CD4-positive, alpha-beta T cell treated with Interleukin-15 for 4 hours (primary cell): Measurements from ENCODE around the gene EVA1B.
A peak's percentile ranks its signal among the peaks of the same experiment; 100 is the strongest.

Experiments
- DNase-seq: peaks from one replicate; pipeline ENCODE4 v3.0.0-alpha.2; 2020; ENCODE audit warnings: low spot score

Gene EVA1B

DNA sequence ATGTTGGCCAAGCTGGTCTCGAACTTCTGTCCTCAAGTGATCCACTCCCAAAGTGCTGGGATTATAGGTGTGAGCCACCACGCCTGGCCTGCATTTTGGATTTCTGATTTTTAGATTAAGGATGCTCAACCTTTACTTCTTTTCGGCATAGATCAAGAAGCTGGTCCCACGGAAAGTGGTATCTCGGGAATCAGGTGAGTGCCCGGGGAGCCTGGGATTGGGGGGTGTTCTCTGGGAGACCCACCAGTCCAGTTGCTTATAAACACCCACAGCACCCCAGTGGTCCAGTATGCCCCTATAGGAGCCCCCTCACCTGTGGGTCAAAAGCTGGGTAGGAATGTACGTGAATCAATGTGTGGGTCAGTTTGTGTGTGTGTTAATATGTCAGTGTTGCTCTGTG, 14.0 kb downstream of the EVA1B start:
- no peak for DNase-seq

DNA sequence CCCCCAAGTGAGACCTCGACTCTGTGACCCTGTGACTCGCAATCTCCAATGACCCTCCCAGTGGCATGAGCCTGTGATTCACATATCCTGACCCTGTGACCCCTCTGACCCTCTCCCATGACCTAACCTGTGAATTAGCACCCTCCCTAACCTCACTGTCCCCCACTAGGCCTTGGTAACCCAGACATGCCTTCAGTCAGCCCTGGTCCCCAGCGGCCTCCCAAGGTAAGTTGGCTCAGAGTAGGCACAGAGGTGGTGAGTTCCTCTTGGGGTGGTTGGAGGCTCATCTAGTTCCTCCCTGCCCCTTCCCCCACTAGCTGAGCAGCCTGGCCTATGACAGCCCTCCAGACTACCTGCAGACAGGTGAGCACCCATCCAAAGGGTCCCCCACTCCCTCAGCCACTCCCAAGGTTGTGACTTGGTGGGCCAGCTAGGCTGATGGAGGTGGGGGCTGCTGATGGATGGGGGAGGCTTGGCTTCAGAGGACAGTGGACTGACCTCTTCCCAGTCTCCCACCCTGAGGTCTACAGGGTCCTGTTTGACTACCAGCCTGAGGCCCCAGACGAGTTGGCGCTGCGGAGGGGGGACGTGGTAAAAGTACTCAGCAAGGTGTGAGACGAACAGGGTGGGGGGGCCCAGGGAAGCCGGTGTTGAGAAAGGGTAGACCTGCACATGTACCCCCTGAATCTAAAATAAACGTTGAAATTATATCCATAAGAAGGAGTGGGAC, 15.7 kb downstream of the EVA1B start:
- DNase-seq, result no peak

DNA sequence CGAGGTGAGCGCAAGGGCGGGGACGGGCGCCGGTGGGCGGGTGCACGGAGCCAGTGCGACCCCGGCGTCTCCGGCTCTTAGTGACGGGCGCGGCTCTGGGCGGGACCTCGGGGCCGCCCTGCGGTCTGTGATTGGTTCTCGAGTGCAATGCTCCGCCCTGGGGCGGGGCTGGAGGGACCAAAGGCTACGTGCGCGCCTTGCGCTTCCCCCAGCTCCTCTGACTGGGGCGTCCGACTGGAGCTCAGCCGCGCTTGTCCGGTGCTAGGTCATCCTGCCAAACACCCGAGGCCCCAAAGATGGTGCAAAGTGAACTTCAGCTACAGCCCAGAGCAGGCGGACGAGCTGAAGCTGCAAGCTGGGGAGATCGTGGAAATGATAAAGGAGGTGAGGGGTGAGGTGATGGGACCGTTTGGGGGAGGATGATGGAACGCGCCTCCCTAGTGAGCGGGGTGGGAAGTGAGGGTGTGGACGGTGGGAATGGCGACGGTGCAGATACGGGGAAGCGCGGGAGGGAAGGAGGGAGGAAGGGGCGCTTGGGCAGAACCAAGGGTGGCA, 16.5 kb downstream of the EVA1B start:
- peak; percentile 94 for DNase-seq

DNA sequence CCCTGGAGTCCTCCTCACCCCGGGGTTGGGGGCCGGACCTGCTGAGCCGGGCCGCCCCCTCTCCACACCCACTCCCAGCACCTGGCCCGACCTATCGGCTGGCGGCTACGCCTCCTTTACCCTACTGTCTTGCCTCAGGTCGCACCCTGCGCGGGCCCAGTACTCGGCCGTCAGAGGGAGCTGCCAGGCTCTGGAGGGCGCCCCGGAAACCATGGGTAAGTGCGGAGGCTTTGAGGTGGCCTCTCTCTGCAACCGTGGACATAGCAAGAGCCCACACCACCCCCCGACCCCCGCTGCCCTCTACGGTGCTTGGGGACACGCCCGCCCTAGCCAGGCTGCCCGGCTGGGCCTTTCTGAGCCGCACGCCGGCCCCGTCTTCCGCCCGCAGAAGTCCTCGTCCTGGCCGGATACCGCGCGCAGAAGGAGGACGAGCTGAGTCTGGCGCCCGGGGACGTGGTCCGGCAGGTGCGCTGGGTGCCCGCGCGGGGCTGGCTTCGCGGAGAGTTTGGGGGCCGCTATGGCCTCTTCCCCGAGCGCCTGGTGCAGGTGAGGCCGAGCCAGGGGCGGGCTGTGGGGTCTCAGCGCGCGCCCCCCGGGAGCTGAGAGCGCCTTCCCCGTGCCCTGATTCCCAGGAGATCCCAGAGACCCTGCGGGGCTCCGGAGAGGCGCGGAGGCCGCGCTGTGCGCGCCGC, 17.1 kb downstream of the EVA1B start, which contains the start of gene SH3D21:
SH3D21 (plus strand) TSS at position 159 of the 692 bp plus-strand sequence; CDS start at position 212, 53 bp downstream.
- DNase-seq, result peak; percentile 37

DNA sequence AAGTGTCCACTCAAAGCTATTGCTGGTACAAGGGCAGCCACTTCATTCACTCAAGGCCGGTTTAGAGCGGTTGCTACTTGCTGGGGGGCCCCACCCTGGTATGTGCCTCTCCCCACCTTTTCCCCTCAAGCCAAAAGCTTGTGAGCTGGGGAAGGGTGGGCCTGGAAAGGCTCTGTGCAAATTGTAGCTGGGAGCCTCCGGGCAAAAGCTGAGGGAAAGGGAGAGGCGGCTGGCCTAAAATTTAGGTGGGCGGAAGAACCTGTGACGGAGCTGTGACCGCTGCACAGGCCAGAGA, 17.6 kb downstream of the EVA1B start:
- no peak for DNase-seq

DNA sequence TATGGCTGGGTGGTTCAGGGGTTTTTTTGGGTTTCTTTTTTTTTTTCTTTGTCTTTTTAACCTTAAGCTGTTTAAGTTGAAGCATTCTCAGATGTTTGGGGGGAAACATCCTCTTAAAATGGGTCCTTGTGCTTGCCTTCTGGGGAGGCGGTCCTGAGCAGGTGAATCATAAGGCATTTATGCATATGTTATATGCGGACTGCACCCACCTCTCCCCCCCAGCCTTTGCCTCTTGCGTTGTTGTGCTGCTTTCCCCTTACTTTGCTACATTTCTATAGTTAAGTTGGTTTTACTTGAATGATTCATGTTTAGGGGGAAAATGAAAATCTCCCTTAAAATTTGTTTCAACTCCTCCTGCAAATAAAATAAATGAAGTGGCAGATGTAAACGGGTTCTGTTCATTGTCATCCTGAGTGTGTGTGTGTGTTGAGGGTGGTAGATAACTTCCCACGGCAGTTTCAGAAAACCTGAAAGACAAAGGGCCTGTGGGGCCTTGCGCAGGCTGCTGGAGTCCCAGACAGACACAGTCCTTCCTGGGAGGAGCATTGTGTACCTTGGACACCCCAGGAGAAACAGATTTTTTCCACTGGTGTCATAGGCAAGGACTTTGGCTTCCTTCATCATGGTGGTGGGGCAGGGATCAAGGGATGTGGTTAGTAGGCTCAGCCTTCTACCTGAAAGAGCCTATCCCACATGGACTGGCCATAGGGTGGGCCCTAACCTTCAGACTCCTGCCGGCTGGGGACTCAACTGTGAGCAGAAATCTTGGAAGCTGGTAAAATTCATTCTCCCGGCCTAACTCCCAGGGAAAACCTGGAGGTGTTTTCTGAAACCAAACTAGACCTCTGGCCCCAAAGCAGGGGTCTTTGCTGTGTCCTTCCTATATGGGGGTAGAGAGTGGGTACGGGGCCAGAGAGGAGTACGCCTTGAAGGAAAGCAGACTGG, 18.2 kb downstream of the EVA1B start:
- no peak for DNase-seq

DNA sequence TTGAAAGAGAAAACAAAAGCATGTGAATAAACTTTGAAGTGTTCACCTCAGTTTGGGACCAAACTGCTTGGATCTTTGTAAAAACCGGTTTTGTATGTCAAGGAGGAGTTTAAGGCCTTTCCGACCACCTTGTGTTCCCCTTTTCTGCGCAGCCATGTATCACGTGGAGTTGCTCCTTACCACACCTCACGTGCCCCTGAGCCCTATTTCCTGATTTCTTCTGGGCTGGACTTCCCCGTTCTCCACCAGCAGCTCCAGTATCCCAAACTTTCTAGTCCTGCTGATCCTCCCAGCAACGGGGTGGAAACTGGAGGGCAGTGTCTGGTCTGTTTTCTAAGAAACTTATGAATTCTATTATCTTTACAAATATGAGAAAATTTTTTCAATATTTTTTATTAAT, 18.9 kb downstream of the EVA1B start:
- no peak for DNase-seq

DNA sequence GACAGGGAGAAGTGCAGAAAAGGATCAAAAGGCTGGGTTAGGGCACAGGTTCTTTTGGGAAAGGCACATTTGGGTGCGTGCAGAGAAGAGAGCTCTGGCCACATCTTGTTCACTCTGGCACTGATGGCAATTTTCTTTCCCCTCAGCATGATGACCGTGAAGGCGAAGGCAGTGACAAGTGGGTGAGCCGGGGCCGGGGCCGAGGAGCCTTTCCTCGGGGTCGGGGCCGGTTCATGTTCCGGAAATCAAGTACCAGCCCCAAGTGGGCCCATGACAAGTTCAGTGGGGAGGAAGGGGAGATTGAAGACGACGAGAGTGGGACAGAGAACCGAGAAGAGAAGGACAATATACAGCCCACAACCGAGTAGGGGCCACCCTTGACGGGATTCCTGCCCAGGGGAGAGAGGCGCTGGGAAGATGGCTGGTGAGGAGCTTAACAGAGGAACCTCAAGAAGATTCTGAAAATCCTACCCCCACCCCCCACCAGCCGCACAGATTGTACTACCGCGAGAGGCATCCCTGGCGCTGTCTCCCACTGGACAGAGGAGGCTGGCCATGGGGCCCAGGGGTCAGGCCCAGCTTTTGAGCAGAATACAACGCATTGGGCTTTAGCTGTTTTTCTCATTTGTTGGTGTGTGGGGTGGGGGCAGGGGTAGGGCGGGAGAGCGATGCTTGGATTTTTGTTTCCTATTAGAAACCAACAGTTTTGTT, 19.6 kb downstream of the EVA1B start:
- no peak for DNase-seq

DNA sequence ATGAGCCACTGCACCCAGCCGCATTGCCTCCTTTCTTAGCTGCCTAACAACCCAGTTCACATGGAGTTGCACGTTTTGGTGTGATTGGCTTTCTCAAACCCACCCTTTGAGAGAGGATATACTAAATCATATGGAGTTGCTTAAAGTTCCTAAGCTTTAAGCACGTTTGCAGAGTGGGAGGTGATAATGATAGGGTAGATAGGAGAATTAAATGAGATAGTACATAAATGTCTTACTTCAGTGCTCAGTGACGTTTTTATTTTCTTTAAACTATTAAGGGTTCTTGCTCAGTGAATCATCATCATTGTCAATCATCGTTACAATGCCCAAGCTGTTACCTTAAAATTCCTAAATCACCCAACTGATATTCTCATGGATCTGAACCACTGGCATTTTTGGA, 20.2 kb downstream of the EVA1B start:
- no peak for DNase-seq

DNA sequence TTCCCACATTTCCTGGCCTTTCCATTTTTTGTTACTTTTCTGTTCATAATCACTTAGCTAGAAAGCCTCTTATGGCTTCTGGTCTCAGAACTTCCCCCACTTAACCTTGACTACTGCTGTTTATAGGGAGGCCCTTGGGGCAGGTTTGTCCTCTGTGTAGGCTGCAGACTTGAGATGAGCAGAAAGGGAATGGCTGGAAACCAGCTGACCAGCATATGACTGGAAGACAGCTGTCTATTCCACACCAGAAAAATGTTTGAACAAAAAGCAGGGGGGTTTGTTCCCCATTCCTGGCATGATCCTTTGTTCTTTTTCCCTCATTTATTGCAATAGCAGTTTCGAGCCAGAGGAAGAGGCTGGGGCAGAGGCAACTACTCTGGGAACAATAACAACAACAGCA, 22.2 kb downstream of the EVA1B start:
- DNase-seq, result no peak

DNA sequence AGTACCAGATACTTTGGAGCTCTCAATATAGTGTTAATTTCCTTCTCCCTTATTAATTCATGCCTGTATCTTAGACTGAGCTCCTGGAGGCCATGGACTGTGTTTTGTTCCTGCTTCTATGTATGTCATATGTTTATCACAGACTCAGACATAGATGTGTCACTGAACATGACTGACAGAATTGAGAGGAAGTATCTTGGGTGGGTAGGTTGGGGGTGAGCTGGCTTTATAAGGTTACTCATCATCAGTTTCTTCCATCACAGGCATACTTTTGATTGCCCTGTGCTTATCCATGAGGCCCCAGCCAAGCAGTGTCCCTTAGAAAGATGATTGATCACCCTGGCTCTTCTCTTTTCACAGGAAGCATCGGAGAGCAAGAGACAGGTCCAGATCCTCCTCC, 22.9 kb downstream of the EVA1B start:
- DNase-seq, result no peak

DNA sequence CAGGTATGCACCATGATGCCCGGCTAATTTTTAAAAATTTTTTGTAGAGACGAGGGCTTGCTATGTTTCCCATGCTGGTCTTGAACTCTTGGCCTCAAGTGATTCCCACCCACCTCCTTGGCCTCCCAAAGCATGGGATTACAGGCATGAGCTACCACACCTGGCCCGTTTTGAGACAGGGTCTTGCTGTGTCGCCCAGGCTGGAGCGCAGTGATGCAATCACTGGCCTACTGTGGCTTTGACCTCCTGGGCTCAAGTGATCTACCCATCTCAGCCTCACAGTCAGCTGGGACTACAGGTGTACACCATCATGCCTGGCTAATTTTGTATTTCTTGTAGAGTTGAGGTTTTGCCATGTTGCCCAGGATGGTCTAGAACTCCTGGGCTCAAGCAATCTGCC, 24.8 kb downstream of the EVA1B start:
- DNase-seq, result no peak

DNA sequence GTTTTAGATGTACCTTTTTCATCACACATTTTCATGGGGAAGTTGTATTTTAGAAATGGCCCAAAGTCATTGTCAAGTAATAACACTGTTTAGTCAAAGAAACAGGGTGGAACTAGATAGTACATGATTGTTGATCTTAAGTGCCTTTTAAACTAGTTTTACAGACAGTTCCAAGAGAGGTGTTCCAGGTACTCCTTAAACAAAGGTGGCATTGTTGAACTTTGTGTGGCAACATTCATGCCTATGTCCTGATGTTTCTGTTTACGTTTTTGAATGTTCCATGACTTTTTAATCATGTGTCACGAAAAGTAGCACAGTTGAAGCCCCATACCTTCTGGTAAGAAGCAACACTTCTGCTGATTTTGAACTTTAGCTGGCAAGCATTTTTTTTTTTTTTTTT, 26.4 kb downstream of the EVA1B start:
- DNase-seq, result no peak

DNA sequence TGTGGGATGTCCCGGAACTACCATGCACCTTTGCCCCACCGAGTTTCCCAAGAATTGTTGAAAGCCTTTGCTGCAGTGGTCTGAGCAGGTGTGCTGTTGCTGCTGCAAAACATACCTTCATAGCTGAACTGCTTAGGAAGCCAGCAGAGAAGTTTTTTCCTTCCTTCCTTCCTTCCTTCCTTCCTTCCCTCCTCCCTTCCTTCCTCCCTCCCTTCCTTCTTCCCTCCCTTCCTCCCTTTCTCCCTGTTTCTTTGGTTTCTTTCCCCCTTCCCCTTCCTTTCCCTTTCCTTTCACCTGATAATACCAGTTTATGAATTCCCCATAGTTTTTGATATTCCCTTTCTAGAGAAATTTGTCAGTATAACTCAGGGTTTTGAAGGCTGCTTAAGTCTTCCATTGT, 28.1 kb downstream of the EVA1B start:
- DNase-seq, result no peak

DNA sequence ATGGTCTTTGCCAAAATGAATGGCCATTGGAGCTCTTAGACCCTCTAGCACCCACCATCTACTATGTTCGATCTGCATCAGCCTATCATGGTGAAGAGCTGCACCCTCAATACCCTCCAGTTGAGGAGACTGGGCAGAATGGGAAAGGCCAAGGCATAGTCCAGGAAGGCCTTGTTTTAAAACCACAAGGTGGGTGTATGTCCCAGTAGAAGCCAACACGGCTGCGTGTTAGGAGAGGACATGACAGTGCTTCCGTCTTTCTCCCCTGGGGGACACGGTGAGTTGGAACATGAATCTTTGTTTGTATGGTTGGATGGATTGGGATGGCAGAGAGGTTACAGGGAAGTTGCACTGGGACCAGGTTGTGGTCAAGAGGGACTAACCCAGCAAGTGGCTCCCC, 35.9 kb downstream of the EVA1B start:
- DNase-seq, result no peak

DNA sequence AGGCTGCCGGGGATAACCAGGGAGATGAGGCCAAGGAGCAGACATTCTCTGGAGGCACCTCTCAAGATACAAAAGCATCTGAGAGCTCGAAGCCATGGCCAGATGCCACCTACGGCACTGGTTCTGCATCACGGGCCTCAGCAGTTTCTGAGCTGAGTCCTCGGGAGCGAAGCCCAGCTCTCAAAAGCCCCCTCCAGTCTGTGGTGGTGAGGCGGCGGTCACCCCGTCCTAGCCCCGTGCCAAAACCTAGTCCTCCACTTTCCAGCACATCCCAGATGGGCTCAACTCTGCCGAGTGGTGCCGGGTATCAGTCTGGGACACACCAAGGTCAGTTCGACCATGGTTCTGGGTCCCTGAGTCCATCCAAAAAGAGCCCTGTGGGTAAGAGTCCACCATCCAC, 36.6 kb downstream of the EVA1B start:
- DNase-seq, result no peak

DNA sequence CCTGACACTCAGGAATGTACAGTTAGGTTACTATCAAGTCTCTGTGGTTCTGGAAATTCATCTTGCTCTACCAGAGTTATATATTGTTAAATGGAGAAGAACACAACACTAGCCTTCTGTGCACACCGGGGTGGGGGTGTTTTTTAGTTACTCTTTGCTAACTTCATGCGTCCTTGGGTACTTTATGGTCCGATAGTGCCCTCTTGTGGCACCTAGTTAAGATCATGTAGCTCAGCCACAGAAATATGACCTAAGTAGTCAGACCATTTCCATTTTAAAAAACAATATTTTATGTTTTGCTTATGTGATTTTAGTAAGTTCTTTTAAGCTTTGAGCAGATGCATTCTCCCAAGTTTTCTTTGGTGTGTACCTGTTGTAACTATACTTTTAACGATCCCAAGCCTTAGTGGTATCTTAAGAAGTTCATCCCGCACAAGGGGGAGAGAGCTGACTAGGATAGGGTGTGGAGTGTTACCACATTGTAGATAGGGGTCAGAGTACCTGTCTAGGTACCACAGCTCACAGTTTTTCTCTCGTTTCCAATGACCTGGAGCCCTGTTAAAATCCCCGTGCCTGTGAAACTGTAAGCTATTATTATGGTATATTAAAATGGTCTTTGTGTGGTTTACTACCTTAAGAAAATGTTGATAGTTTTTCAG, 37.9 kb downstream of the EVA1B start:
- peak; percentile 78 for DNase-seq

DNA sequence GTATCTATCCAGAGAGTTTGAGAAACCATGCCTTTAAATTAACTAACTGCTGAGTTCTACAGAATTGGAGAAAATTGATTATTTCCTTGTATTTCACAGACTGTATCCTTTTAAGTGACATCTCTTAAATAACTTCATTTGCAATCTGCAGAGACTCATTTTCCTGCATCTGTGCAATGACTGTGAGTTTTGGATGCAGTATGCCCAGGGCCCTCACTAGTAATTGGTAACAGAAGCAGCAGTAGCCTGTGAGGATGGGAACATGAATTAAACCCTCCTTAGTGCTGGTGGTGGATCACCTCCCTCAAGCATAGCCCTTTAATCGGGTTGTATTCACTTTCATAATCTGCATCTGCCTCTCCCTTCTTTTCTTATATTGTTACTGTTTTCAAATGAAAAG, 38.9 kb downstream of the EVA1B start:
- no peak for DNase-seq

DNA sequence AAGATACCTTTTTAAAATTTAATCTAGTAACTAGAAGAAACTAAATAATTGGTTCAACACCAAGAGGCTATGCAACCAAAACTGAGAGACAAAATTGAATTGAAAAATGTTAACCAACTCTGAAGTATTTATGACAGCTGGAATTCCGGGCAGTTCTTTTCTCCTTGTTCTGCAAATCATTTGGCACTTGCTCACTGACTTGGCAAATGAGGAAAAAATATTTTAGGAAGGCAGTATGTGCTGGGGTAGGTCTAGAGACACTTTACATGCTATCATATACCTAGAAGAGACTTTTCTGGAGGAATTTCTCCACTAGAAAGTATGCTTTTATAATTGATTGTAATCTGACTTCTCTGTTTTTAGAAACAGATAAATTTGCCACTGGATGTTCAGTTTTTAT, 39.4 kb downstream of the EVA1B start:
- DNase-seq, result no peak

DNA sequence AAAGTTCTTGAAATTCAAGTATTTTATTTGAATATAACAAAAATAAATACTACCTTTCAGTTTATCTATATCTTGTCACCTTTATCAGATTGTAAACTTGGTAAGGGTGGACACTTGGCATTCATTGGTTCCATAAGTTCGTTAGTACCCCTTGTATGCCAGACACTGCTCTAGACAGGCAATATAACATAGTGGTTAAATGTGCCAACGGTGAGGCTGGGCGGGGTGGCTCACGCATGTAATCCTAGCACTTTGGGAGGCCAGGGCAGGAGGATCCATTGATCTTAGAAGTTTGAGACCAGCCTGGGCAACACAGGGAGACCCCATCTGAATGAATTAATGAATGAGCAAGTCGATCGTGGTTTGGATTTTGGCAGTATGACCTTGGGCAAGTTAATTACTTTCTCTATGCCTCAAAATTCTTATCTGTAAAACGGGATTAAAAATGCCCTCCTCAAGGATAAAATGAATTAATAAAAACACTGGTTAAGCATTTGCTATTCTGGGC, 43.6 kb downstream of the EVA1B start:
- no peak for DNase-seq

DNA sequence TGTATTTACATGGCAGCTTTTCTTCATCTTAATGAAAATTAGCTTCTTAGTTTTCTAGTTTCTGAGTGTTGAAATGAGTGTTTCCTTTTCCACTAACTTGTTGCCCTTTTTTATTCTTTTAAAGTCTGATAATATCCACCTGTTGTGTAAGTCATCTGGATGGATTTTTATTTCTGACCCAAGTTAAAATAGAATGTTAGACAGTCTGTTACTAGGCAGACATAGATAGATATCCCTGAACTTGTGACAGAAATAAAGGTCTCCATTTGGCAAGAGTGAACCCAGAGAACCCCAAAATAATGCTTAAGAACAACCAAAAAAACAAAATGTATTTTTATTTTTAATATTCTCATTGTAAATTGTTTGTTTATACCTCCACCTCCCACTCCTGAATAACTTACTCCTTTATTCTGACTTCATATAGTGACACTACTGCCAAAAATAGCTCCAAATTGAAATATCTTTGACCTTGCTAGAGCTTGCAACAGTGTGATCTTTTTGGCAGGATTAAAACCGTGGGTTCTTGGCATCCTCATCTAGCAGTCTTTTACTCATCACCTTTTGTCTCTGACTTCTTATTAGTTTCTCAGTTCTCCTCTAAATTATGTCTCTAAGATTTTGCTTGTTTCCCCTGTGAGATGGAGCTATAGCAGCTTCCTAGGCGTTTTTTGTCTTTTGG, 44.2 kb downstream of the EVA1B start:
- no peak for DNase-seq
